ENCODE data around the gene CALCOCO2. TPM values are rescaled to one million over a fixed set of nuclear protein-coding genes. Genes with fewer than 3 reads are reported as not detected.

CALCOCO2 gene
- total RNA-seq, 1 donor from 2014 or later, result 34.9 TPM

DNA sequence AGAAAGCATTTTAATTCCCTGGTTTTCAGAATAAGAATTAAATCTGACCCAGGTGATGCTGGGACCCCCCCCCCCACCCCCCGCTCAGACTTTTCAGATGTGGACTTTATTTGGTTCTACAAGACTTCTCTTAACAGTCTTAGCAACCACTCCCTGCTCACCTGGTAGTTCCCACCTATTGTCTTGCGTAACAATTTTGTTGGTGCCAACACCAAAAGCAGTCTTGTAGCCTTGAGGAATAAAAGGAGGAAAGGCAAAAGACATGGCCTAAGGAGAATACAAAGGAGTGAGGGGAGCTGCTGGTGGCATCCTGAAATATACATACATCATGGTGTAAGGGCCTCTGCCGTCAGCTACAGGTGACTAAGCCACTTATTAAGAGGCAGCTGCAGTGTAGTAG lies 18.8 kb upstream of the CALCOCO2 start:
- no peak for DNase-seq (ENCODE audit: low spot score in 2 of 2)
- TF ChIP-seq, protein P1, sequence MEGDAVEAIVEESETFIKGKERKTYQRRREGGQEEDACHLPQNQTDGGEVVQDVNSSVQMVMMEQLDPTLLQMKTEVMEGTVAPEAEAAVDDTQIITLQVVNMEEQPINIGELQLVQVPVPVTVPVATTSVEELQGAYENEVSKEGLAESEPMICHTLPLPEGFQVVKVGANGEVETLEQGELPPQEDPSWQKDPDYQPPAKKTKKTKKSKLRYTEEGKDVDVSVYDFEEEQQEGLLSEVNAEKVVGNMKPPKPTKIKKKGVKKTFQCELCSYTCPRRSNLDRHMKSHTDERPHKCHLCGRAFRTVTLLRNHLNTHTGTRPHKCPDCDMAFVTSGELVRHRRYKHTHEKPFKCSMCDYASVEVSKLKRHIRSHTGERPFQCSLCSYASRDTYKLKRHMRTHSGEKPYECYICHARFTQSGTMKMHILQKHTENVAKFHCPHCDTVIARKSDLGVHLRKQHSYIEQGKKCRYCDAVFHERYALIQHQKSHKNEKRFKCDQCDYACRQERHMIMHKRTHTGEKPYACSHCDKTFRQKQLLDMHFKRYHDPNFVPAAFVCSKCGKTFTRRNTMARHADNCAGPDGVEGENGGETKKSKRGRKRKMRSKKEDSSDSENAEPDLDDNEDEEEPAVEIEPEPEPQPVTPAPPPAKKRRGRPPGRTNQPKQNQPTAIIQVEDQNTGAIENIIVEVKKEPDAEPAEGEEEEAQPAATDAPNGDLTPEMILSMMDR (IDR thresholded peaks at IDR 0.05), result no peak
- H3K27me3 ChIP-seq, result no peaks in the 10 kb centered on the region
- no peaks in the 10 kb centered on the region for H3K9me3 ChIP-seq
- no peak overlapping the region for H3K4me3 ChIP-seq
- intact Hi-C loops (cut with DNase I), result no loop called here
- H3K36me3 ChIP-seq, result no peaks in the 10 kb centered on the region
- H3K27ac ChIP-seq, result no peak overlapping the region
- peaks cover 0 to 8% of the 10 kb centered on the region in 2 donors for H3K4me1 ChIP-seq

DNA sequence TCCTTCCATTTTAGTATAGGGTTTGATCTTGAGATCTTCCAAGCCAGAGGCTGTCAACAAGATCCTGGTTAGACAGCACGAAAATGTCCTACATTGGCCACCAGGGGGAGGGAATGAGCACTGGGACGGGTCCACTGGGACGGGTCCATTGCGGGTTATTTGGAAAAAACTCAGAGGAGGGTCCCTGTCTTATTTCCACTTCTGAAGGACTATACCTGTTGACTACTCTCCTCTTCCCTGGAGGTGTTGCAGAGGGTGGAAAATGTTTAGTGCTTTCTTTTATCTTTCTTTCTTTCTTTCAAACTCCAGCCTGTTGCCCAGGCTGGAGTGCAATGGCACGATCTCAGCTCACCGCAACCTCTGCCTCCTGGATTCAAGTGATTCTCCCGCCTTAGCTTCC lies 16.3 kb upstream of the CALCOCO2 start:
- Histone ChIP-seq H3K27ac (no peak overlapping the region), H3K27me3 (no peaks in the 10 kb centered on the region), H3K4me3 (no peak overlapping the region), H3K36me3 (no peaks in the 10 kb centered on the region), H3K4me1 (peaks cover 6 to 15% of the 10 kb centered on the region in 2 donors), H3K9me3 (no peaks in the 10 kb centered on the region)
- intact Hi-C loops (cut with DNase I), result loop anchor here (2.0 kb wide), 1 partner anchor 64 kb away; no protein-coding TSS in a partner anchor
- DNase-seq (ENCODE audit: low spot score in 2 of 2), result peak in 1 of 2 donors; percentile 72
- TF ChIP-seq, protein P1 (IDR thresholded peaks at IDR 0.05), result peak; percentile 42 to 63 (median 59)

DNA sequence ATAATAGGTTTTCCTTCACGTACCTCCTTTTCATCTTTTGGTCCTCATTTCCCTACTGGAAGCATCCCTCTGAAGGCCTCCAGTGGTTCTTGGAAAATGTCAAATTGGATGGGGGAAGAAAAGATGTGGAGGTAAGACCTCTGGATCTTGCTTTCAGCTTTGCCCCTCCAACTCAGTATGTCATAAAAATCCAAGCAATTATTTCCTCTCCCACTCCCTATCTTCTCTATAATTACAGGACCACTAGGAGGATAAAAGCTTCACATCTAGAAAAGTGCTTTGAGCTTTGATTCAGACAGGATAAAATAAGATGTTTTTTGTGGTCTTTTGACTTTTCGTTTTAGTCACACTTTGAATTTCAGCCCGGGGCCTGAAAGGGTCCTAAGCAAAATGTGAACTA lies 15.5 kb upstream of the CALCOCO2 start:
- Histone ChIP-seq H3K27ac (no peak overlapping the region), H3K27me3 (no peaks in the 10 kb centered on the region), H3K4me3 (no peak overlapping the region), H3K4me1 (peaks cover 6 to 15% of the 10 kb centered on the region in 2 donors), H3K9me3 (no peaks in the 10 kb centered on the region), H3K36me3 (no peaks in the 10 kb centered on the region)
- no peak for DNase-seq (ENCODE audit: low spot score in 2 of 2)
- TF ChIP-seq, protein P1 (IDR thresholded peaks at IDR 0.05), result no peak
- intact Hi-C loops (cut with DNase I), result loop anchor here (2.0 kb wide), 1 partner anchor 63 kb away; no protein-coding TSS in a partner anchor

DNA sequence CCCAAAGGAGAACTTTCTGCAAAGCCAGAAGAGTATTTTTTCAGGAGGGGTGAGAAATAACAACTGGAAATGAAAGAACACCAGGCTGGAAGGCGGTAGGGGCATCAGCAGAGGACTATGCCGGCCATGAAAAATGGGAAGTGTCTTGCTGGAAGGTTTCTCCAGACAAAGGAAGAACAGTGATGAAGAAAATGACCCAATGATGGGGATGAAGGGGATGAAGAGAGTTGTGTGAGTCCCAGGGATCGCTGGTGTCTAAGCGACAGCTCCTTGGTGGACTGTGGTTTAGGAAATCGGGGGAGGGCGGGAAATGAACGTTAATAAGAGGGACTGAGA lies 14.4 kb upstream of the CALCOCO2 start:
- Histone ChIP-seq H3K4me3 (peak overlapping the region; percentile 51 to 57), H3K36me3 (no peaks in the 10 kb centered on the region), H3K4me1 (peaks cover 6 to 15% of the 10 kb centered on the region in 2 donors), H3K9me3 (no peaks in the 10 kb centered on the region), H3K27me3 (no peaks in the 10 kb centered on the region), H3K27ac (no peak overlapping the region)
- DNase-seq (ENCODE audit: low spot score in 2 of 2), result no peak
- intact Hi-C loops (cut with DNase I), result no loop called here
- TF ChIP-seq, protein P1 (IDR thresholded peaks at IDR 0.05), result no peak

DNA sequence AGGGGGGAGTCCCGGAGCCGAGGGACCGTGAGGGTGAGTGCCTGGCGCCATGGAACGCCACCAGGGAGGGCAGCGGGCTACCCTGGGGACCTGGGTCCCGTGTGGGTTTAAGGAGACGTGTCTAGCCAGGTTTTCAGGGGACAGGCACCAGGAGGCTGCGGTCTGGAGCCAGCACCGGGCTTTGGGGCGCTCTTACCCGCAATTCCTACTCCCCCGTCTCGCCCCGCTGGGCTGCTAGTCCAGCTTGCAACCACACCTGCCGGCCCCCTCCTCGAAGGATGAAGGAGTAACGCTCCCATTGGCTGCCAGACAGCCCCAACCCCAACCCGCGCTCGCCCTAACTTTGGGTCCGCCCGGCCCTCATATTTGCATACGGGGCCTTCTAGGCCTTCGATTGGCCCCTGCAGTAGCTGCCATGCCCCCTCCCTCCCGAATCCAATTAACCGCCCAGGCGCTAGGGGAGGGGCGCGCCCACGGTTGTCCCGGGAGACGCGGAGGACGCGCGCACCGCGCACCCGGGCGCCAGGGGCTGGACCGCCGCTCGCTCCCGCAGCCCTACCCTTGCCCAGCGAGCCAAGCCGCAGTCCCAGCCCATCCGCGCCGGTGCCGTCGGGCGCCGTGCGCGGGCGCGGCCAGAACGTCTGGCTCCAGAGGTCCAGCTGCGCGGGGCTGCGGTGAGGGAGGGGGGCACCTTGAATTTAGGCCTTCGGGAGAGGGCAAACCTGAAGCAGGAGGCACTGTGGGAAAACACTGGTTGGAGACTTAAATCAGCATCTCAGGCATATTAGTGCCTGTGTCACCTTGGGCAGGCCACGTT lies 13.9 kb upstream of the CALCOCO2 start, which contains the start of gene TTLL6:
Gene TTLL6, minus strand, starts transcription at position 456 of the 817 bp plus-strand sequence. Its CDS starts 157 bp downstream, at position 299.
- no peak within 1 kb of the TSS for H3K27ac ChIP-seq
- intact Hi-C loops (cut with DNase I), result no loop called here
- no peaks in the 10 kb centered on the region for H3K36me3 ChIP-seq
- TF ChIP-seq, protein P1 (IDR thresholded peaks at IDR 0.05), result no peak
- peak within 1 kb of the TSS; percentile 51 to 57 for H3K4me3 ChIP-seq
- no peaks in the 10 kb centered on the region for H3K9me3 ChIP-seq
- peak; percentile 49 to 90 for DNase-seq (ENCODE audit: low spot score in 2 of 2)
- peaks cover 6 to 15% of the 10 kb centered on the region in 2 donors for H3K4me1 ChIP-seq
- no peaks in the 10 kb centered on the region for H3K27me3 ChIP-seq

All from ascending aorta (tissue), 2 donors.